Effector memory CD4-positive, alpha-beta T cell (primary cell): ENCODE data around the gene WNT9A.

Source experiments
- DNase-seq, 3 donors: peaks; one replicate each; pipeline ENCODE4 v3.0.0-alpha.2; 2020
- H3K27ac ChIP-seq: 2 replicates; pipeline ENCODE4 v1.7.0; 2013; ENCODE audit warnings: mild to moderate bottlenecking, low read length, moderate library complexity; ENCODE audit not compliant: insufficient read depth, poor library complexity, severe bottlenecking
- H3K27me3 ChIP-seq: replicated peaks from 2 replicates; pipeline ENCODE4 v1.7.0; 2013; ENCODE audit warnings: mild to moderate bottlenecking, low read length; ENCODE audit not compliant: insufficient read depth, control insufficient read depth, poor library complexity, severe bottlenecking
- H3K36me3 ChIP-seq: 2 replicates; pipeline ENCODE4 v1.7.0; 2013; ENCODE audit warnings: mild to moderate bottlenecking, low read length, moderate library complexity; ENCODE audit not compliant: control insufficient read depth, insufficient read depth
- H3K4me1 ChIP-seq: 2 replicates; pipeline ENCODE4 v1.7.0; 2013; ENCODE audit warnings: low read length, mild to moderate bottlenecking; ENCODE audit not compliant: control insufficient read depth, insufficient read depth, poor library complexity, severe bottlenecking
- H3K4me3 ChIP-seq: 2 replicates; pipeline ENCODE4 v1.7.0; 2013; ENCODE audit warnings: low read length, low read depth, mild to moderate bottlenecking; ENCODE audit not compliant: insufficient read depth, poor library complexity, severe bottlenecking
- H3K9me3 ChIP-seq: 2 replicates; pipeline ENCODE4 v1.7.0; 2013; ENCODE audit warnings: mild to moderate bottlenecking, low read length, moderate library complexity; ENCODE audit not compliant: control insufficient read depth

WNT9A gene

DNA sequence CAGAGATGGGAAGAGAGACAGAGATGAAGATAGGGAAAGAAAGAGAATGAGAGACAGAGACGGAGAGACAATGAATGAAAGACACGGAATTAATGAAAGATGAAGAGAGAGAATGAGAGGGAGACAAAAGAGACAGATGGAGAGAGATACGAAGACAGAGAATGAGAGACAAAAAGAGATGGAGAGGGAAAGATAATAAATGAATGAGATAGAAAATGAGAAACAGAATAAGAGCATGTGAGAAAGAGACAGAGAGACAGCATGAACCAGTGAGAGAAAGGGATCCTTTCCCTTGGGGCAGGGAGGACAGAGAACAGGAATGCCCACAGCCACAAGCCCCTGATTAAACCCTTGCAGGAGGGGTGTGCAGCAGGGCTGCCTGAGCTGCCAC lies 5.3 kb upstream of the WNT9A start:
- Histone ChIP-seq H3K27ac (no peak overlapping the region), H3K27me3 (peaks cover 10% of the 10 kb centered on the region), H3K4me3 (no peak overlapping the region), H3K4me1 (peaks cover 7% of the 10 kb centered on the region), H3K36me3 (no peaks in the 10 kb centered on the region), H3K9me3 (no peaks in the 10 kb centered on the region)
- no peak for DNase-seq

DNA sequence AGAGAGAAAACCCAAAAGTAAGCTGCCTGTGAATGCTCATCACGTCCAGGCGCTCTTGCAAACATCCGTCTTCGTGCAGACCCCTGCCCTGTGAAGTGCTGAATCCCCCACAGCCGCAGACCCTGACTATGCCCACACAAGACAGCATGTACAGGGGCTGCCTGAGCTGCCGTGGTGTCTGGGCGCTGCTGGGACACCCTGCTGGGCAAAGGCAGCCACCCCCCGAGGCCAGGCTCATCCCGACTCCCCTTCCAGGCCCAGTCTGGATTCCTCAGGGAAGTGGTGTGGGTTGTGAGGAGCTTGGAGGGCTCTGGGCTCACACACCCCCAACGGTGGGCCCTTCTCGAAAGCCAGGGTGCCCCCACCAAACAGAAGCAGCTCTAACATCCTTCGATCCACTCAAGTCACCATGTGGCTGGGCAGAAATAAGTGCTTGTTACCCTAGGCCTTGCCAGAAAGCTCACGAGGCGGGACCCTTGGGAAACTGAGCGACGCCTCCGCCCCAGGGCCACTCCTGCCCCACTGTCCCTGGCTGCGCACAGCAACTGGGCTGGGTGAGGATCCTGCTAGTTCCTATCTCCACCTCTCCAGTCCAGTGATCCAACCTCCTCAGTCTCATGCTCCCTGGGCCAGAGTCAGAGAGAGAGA lies 4.8 kb upstream of the WNT9A start:
- H3K4me1 ChIP-seq: peaks cover 8% of the 10 kb centered on the region
- no peak overlapping the region for H3K4me3 ChIP-seq

GRCh38 chr1:227951624-227952373 lies 4.1 kb upstream of the WNT9A start:
- no peaks in the 10 kb centered on the region for H3K9me3 ChIP-seq
- peaks cover 14% of the 10 kb centered on the region for H3K4me1 ChIP-seq
- DNase-seq: no peak
- H3K27me3 ChIP-seq: peaks cover 16% of the 10 kb centered on the region
- H3K27ac ChIP-seq: no peak overlapping the region
- H3K4me3 ChIP-seq: no peak overlapping the region
- no peaks in the 10 kb centered on the region for H3K36me3 ChIP-seq

More for the DNA sequence above, 4.8 kb upstream of the WNT9A start:
- Histone ChIP-seq H3K9me3 (no peaks in the 10 kb centered on the region), H3K27ac (no peak overlapping the region), H3K27me3 (peaks cover 11% of the 10 kb centered on the region), H3K36me3 (no peaks in the 10 kb centered on the region)
- DNase-seq: no peak

GRCh38 chr1:227950735-227951346 lies 3.1 kb upstream of the WNT9A start:
- H3K36me3 ChIP-seq: no peaks in the 10 kb centered on the region
- no peak overlapping the region for H3K4me3 ChIP-seq
- no peak overlapping the region for H3K27ac ChIP-seq
- H3K9me3 ChIP-seq: no peaks in the 10 kb centered on the region
- H3K4me1 ChIP-seq: peaks cover 21% of the 10 kb centered on the region
- H3K27me3 ChIP-seq: peaks cover 16% of the 10 kb centered on the region
- DNase-seq: no peak

DNA sequence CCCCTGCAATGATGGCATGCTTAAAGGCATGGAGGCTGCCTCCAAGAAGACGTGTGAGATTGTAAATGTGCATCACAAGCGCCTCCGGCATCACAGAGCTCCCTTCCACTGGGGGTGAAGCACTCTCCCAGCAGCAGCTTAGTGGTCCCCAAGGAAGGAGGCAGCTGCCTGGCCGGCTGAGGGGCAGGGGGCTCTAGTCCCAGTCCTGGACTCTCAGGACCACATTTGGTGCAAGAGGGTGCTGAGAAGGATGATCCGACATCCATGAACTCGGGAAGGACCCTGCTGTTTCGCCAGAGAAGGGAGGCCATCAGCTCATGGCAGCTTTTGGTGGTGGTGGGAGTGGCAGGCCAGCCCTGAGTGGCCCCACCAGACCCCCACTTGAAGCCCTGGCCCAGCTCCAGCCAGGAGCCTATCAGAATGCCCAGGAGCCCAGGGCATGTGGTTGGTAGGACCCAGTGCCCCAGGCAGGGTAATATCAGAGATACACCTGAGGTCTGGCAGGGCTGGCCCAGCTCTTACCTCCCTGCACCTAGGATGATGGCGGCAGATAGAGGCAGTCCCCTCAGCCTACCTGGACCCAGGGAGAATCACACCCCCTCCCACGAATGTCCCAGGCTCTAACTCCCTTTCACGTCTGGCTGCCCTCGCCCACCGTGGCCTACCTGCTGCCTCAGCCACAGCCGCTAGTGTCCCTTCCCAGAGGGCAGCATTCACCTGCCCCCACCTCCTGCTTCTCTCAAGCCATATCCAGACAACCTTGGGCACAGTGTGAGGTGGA lies 2.4 kb upstream of the WNT9A start:
- H3K9me3 ChIP-seq: no peaks in the 10 kb centered on the region
- H3K4me3 ChIP-seq: no peak overlapping the region
- H3K36me3 ChIP-seq: no peaks in the 10 kb centered on the region
- H3K4me1 ChIP-seq: peaks cover 21% of the 10 kb centered on the region
- peaks cover 16% of the 10 kb centered on the region for H3K27me3 ChIP-seq
- no peak for DNase-seq
- H3K27ac ChIP-seq: no peak overlapping the region

GRCh38 chr1:227949341-227949921 lies 1.7 kb upstream of the WNT9A start:
- H3K27ac ChIP-seq: no peak overlapping the region
- H3K4me3 ChIP-seq: no peak overlapping the region
- peaks cover 21% of the 10 kb centered on the region for H3K4me1 ChIP-seq
- H3K27me3 ChIP-seq: peaks cover 16% of the 10 kb centered on the region
- no peaks in the 10 kb centered on the region for H3K9me3 ChIP-seq
- H3K36me3 ChIP-seq: no peaks in the 10 kb centered on the region
- no peak for DNase-seq

DNA sequence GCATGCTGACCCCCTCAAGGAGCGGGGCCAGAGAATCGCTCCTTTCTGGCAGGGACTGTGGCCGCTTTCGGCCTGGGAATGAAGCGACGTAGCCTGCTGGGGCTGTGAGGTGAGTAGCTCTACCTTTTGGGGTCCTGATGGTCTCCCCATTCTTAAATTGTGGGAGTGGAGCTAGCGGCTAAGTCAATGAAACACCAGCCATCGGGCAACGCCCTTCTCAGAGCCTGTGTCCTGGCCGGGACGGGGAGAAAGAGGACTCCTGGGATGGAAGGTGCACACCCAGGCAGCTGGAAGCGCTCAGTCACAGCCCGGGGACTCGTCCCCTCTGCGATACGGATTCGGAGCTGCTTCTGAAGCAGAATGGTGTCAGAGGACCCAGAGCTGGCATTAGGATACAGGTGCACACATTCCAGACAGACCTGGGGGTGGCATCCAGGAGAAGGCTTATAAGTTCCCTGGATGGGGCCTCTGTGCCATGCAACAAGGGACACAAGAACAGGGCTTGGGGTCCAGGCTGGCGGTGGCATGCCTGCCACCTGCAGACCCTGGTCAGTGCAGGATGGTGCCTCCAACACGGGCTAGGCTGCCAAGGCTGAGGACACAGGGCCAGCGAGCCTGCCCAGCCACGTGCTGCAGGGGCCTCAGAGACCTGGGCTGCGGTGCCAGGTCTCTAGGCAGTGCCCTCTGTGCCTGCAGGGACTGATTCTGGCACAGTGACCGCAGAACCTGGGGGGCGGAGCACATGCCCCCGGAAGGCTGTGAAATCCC lies 945 bp upstream of the WNT9A start:
- H3K27me3 ChIP-seq: peaks cover 16% of the 10 kb centered on the region
- peak overlapping the region; percentile 37 for H3K4me3 ChIP-seq
- no peak for DNase-seq
- H3K36me3 ChIP-seq: no peaks in the 10 kb centered on the region
- no peak overlapping the region for H3K27ac ChIP-seq
- H3K9me3 ChIP-seq: no peaks in the 10 kb centered on the region
- peaks cover 21% of the 10 kb centered on the region for H3K4me1 ChIP-seq

GRCh38 chr1:227947386-227947675 lies 401 bp downstream of the WNT9A start:
- H3K9me3 ChIP-seq: no peaks in the 10 kb centered on the region
- H3K36me3 ChIP-seq: no peaks in the 10 kb centered on the region
- H3K4me1 ChIP-seq: peaks cover 21% of the 10 kb centered on the region
- H3K27me3 ChIP-seq: peaks cover 16% of the 10 kb centered on the region
- no peak for DNase-seq
- peak overlapping the region; percentile 55 for H3K4me3 ChIP-seq
- H3K27ac ChIP-seq: no peak overlapping the region

DNA sequence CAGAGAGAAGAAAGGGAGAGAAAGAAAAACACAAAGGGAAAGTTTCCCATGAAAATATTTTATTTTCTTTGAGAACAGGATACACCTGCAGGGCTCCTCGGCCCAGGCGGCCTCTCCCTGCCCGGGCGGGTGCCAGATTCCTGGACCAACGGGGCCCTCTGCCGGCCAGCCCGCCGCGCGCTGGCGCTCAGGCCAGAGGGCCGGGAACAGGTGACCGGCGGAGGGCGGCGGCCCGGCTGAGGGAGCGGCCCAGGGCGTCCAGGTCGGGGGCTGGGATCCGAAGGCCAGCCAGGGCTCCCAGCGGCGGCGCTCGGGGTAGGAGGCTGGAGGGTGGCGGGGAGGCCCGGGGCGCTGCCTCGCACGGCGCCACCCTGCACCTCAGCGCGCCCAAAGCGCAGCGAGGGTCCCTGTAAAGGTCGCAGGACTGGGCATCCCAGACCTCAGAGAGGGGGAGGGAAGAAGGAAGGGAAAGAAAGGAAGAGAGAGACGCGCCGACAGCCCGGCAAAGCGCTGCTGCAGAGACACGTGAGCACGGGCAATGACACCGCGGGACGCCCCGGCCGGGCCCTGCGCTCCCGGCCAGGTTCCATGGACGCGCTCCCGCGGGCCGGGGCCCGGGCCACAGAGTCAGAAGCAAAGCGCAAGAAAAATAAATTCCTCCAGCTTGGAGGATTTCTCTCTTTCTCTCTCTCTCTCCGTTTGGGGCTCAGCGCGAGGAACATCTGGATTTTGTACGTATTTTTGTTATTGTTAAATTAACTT lies 927 bp downstream of the WNT9A start:
- H3K4me3 ChIP-seq: peak overlapping the region; percentile 55
- peak in 2 of 3 donors; percentile 21 to 37 for DNase-seq

More for the DNA sequence above, 927 bp downstream of the WNT9A start:
- H3K9me3 ChIP-seq: no peaks in the 10 kb centered on the region
- peaks cover 21% of the 10 kb centered on the region for H3K4me1 ChIP-seq
- no peaks in the 10 kb centered on the region for H3K36me3 ChIP-seq
- no peak overlapping the region for H3K27ac ChIP-seq
- H3K27me3 ChIP-seq: peaks cover 16% of the 10 kb centered on the region
